Keratinocyte (primary cell): ENCODE results near the gene FAM219B. TPM values are rescaled to one million over a fixed set of nuclear protein-coding genes. Genes with fewer than 3 reads are reported as not detected.
A peak's percentile ranks its signal among the peaks of the same experiment; 100 is the strongest.

Experiments used
- DNase-seq: peaks from one replicate; pipeline ENCODE4 v3.0.0-alpha.2; 2011; ENCODE audit warnings: low read depth, missing footprints, low spot score
- FAIRE-seq: peaks from 2 replicates; lab custom pipeline; 2011; peaks lifted over from hg19 to GRCh38; lab: Jason Lieb, UNC
- H2AFZ ChIP-seq: 2 replicates; pipeline ENCODE4 v1.6.0; 2012; ENCODE audit warnings: low read length, control low read depth, inconsistent platforms; ENCODE audit not compliant: control insufficient read depth
- H3K27ac ChIP-seq: 2 replicates; pipeline ENCODE4 v1.5.1; 2011; ENCODE audit warnings: low read length; ENCODE audit not compliant: control insufficient read depth, insufficient read depth
- H3K27me3 ChIP-seq: 3 replicates; pipeline ENCODE4 v1.6.0; 2011; ENCODE audit warnings: low read length; ENCODE audit not compliant: control insufficient read depth, insufficient read depth; ENCODE audit errors: extremely low read depth
- H3K36me3 ChIP-seq, 2 experiments: 2 replicates in 1 of 2; 3 replicates in 1 of 2; pipeline ENCODE4 v1.5.1; 2011; ENCODE audit warnings: low read length in 2 of 2, mild to moderate bottlenecking in 1 of 2; ENCODE audit not compliant: control insufficient read depth in 2 of 2, insufficient read depth in 2 of 2; ENCODE audit errors: extremely low read depth in 1 of 2
- H3K4me1 ChIP-seq: 3 replicates; pipeline ENCODE4 v1.5.1; 2011; ENCODE audit warnings: low read length; ENCODE audit not compliant: control insufficient read depth, insufficient read depth; ENCODE audit errors: extremely low read depth
- H3K4me2 ChIP-seq: 3 replicates; pipeline ENCODE4 v1.6.0; 2011; ENCODE audit warnings: low read depth, low read length; ENCODE audit not compliant: control insufficient read depth, insufficient read depth; ENCODE audit errors: extremely low read depth
- H3K4me3 ChIP-seq, 3 experiments: fragments of 200-600 bp in 1 of 3; sonication (generic) in 1 of 3; 2 replicates in 2 of 3; 3 replicates in 1 of 3; pipeline ENCODE4 v1.5.1; 2011 to 2016; ENCODE audit warnings: low read length in 3 of 3, mild to moderate bottlenecking in 3 of 3, control low read depth in 2 of 3, inconsistent platforms in 1 of 3, low read depth in 1 of 3, mixed read lengths in 1 of 3, mixed run types in 1 of 3, moderate library complexity in 1 of 3; ENCODE audit not compliant: control insufficient read depth in 2 of 3, insufficient read depth in 2 of 3; ENCODE audit errors: extremely low read depth in 1 of 3
- H3K79me2 ChIP-seq: 2 replicates; pipeline ENCODE4 v1.6.0; 2012; ENCODE audit warnings: low read length; ENCODE audit not compliant: control insufficient read depth, insufficient read depth
- H3K9ac ChIP-seq: 3 replicates; pipeline ENCODE4 v1.6.0; 2011; ENCODE audit warnings: low read length; ENCODE audit not compliant: control insufficient read depth, insufficient read depth; ENCODE audit errors: extremely low read depth
- H3K9me1 ChIP-seq: 3 replicates; pipeline ENCODE4 v1.6.0; 2011; ENCODE audit warnings: low read length; ENCODE audit not compliant: control insufficient read depth, insufficient read depth; ENCODE audit errors: extremely low read depth
- H3K9me3 ChIP-seq: 2 replicates; pipeline ENCODE4 v1.5.1; 2012; ENCODE audit warnings: low read depth, low read length; ENCODE audit not compliant: control insufficient read depth
- H4K20me1 ChIP-seq: 3 replicates; pipeline ENCODE4 v1.6.0; 2011; ENCODE audit warnings: low read length; ENCODE audit not compliant: control insufficient read depth, insufficient read depth; ENCODE audit errors: extremely low read depth
- CTCF ChIP-seq, 3 experiments: IDR thresholded peaks in 1 of 3; conservative IDR thresholded peaks in 1 of 3; optimal IDR thresholded peaks in 1 of 3; 2 replicates in 2 of 3; 3 replicates in 1 of 3; pipeline versions ENCODE3 to v1.5.1; 2011; ENCODE audit warnings: low read length in 3 of 3, mild to moderate bottlenecking in 3 of 3, moderate library complexity in 2 of 3, control low read depth in 1 of 3, inconsistent platforms in 1 of 3; ENCODE audit not compliant: insufficient read depth in 2 of 3; ENCODE audit errors: extremely low read depth in 1 of 3
- EZH2 ChIP-seq: IDR thresholded peaks from one replicate; pipeline ENCODE4 v1.6.1; 2012; ENCODE audit warnings: inconsistent platforms, mild to moderate bottlenecking, low read length, moderate library complexity
- dilution Hi-C: fragments of 300-500 bp; cut with MboI; formaldehyde crosslinking; loops from one replicate; pipeline ENCODE4 v1.7.0; 2020; ENCODE audit warnings: low sequenced_read_pairs; ENCODE audit not compliant: extremely low pct_ligation_motif_present
- polyA plus RNA-seq, 5 experiments: library from polyadenylated mRNA; depleted of rRNA in 3 of 5; stranded (reverse) in 3 of 5; stranded (forward) in 1 of 5; unstranded in 1 of 5; fragments of >200 nt; gene quantifications; 1 replicate in 1 of 5; 2 replicates in 3 of 5; 3 replicates in 1 of 5; pipeline versions ENCODE4 v1.2.1 to v1.2.3, GENCODE V29; 2011 to 2012; ENCODE audit warnings: missing spikeins in 2 of 5, low read depth in 1 of 5, low replicate concordance in 1 of 5

The FAM219B gene
- polyA plus RNA-seq, 1 donor (not counting 4 experiments of a cell fraction or from before 2014, with no cell fraction given): 45.4 TPM

- Histone ChIP-seq H3K4me3 (no peak overlapping the region), H3K9me3 (no peaks in the 10 kb centered on the region), H3K9ac (no peak overlapping the region), H3K27me3 (no peaks in the 10 kb centered on the region), H3K79me2 (peaks cover 57% of the 10 kb centered on the region), H3K36me3 (peaks cover 0 to 3% of the 10 kb centered on the region in 2 experiments), H3K4me2 (peak overlapping the region; percentile 68), H3K27ac (no peak overlapping the region), H4K20me1 (peaks cover 13% of the 10 kb centered on the region), H3K9me1 (peaks cover 6% of the 10 kb centered on the region), H3K4me1 (peaks cover 69% of the 10 kb centered on the region), H2AFZ (no peak overlapping the region)
- FAIRE-seq: no peak
- dilution Hi-C loops: no loop called here
- DNase-seq: no peak
- TF ChIP-seq EZH2 (no peak), CTCF (optimal IDR thresholded peaks at IDR 0.05 in 1 of 3, IDR thresholded peaks at IDR 0.05 in 1 of 3, conservative IDR thresholded peaks at IDR 0.05 in 1 of 3; ENCODE audit: extremely low read depth in 1 of 3, insufficient read depth in 2 of 3, low read length in 3 of 3) (no peak)
These were observed 37.3 kb downstream of the FAM219B start for GRCh38 chr15:74869372-74869725.

DNA sequence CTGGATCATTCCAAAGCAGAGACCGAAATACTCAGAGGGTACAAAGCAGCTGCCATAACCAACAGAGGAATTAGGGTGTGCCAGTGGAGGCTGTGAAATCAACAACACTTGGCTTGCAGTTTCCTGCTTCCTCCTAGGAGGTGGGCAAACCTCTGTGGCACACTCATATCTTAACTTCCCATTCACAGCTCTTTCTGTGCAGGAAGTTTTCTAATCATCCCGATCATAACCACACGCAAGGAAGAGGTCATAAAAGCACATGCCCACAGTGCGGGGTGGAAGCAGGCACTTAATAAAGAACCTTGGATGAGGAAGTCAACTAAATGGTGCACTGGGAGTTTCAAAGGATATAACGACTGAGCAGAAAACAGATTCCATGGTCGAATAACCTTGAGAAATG lies 38.6 kb downstream of the FAM219B start:
- DNase-seq (no peak), FAIRE-seq (no peak)
- H4K20me1 ChIP-seq: peaks cover 13% of the 10 kb centered on the region
- dilution Hi-C loops: no loop called here
- H3K27ac ChIP-seq: no peak overlapping the region
- no peaks in the 10 kb centered on the region for H3K27me3 ChIP-seq
- H3K4me3 ChIP-seq: no peak overlapping the region
- no peaks in the 10 kb centered on the region for H3K9me3 ChIP-seq
- H3K79me2 ChIP-seq: peaks cover 58% of the 10 kb centered on the region
- no peak overlapping the region for H3K9ac ChIP-seq
- peak overlapping the region; percentile 9 for H3K4me2 ChIP-seq
- H3K9me1 ChIP-seq: peaks cover 8% of the 10 kb centered on the region
- H2AFZ ChIP-seq: no peak overlapping the region
- peaks cover 78% of the 10 kb centered on the region for H3K4me1 ChIP-seq
- H3K36me3 ChIP-seq: peaks cover 0 to 3% of the 10 kb centered on the region in 2 experiments
- TF ChIP-seq CTCF (optimal IDR thresholded peaks at IDR 0.05 in 1 of 3, IDR thresholded peaks at IDR 0.05 in 1 of 3, conservative IDR thresholded peaks at IDR 0.05 in 1 of 3; ENCODE audit: extremely low read depth in 1 of 3, insufficient read depth in 2 of 3, low read length in 3 of 3) (no peak), EZH2 (no peak)
